Measurements from ENCODE around the gene MCCC2. TPM values are rescaled to one million over a fixed set of nuclear protein-coding genes. Genes with fewer than 3 reads are reported as not detected.
A peak's percentile ranks its signal among the peaks of the same experiment; 100 is the strongest.
"Not testable (repeated sequence)": the region's sequence is repeated elsewhere in the genome, so short reads cannot be mapped to it uniquely, and the experiment has no call there.

Gene MCCC2
- polyA plus RNA-seq (ENCODE audit: insufficient read length in 3 of 3): 10 to 100 TPM; 64.2 to 68.5 (median 65.9) TPM

DNA sequence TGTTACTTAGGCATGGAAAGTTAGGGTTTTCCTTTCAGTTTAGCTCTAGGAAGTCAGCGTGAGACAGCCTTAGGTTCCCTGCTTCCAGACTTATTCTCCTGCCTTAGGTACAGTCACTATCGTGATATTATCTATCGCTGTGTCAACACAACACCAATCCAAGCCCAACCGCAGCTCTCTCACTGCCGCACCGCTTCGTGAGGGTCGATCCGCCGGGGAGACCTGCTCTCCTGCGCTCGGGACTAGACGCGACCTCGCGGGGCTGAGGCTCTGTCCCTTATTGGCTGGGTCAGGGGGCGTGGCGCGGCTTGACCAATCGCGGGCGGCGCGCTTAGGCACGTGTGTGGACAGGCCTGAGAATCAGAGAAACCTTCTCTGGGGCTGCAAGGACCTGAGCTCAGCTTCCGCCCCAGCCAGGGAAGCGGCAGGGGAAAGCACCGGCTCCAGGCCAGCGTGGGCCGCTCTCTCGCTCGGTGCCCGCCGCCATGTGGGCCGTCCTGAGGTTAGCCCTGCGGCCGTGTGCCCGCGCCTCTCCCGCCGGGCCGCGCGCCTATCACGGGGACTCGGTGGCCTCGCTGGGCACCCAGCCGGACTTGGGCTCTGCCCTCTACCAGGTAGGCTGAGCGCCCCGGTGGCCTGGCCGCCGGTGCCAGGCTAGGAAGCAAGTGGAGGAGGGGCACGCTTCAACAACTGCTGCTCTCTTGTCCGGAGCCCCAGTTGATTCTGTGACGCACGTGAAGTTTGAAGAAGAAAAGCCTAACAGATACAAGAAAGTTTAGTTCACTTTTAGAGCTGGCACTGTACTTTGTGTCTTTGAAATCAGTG lies at the start of gene MCCC2:
Gene MCCC2 (plus strand): TSS at position 400 of the 825 bp plus-strand sequence. CDS start 86 bp downstream, at position 486.
- DNase-seq (ENCODE audit: low read depth in 3 of 3, low spot score in 2 of 3): peak; percentile 53 to 89 (median 77)

DNA sequence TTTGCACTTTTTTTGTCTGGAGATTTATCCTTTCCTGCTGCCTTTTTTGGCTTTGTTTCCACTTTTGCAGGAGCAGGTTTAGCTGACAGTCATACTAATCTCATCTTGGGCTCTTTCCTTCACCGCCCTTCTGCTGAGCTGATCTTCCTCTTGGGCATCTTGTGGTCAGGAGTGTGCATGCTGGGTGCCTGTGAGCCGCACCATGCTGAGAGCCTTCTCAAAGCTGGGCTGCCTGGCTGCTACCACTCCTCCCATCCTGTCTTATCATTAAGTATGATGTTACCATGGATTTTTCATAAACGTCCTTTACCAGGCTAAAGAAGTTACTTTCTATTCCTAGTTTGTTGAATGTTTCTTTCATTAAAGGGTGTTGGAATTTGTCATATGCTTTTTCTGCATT lies 49.5 kb upstream of the MCCC2 start:
- no peak for DNase-seq (ENCODE audit: low read depth in 3 of 3, low spot score in 2 of 3)

DNA sequence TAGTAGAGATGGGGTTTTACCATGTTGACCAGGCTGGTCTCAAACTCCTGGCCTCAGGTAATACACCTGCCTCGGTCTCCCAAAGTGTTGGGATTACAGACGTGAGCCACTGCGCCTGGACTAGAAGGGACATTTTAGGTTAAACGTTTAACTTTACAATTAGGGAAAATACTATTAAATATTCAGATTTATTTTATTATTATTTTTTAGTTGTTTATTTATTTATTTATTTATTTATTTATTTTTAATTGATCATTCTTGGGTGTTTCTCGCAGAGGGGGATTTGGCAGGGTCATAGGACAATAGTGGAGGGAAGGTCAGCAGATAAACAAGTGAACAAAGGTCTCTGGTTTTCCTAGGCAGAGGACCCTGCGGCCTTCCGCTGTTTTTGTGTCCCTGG lies 36.3 kb upstream of the MCCC2 start:
- DNase-seq (ENCODE audit: low read depth in 3 of 3, low spot score in 2 of 3): not testable (repeated sequence)

DNA sequence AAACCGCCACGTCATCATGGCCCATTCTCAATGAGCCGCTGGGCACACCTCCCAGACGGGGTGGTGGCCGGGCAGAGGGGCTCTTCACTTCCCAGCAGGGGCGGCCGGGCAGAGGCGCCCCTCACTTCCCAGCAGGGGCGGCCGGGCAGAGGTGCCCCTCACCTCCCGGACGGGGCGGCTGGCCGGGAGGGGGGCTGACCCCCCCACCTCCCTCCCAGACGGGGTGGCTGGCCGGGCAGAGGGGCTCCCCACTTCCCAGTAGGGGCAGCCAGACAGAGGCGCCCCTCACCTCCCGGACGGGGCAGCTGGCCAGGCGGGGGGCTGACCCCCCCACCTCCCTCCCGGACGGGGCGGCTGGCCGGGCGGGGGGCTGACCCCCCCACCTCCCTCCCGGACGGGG lies 35.6 kb upstream of the MCCC2 start:
- not testable (repeated sequence) for DNase-seq (ENCODE audit: low read depth in 3 of 3, low spot score in 2 of 3)

DNA sequence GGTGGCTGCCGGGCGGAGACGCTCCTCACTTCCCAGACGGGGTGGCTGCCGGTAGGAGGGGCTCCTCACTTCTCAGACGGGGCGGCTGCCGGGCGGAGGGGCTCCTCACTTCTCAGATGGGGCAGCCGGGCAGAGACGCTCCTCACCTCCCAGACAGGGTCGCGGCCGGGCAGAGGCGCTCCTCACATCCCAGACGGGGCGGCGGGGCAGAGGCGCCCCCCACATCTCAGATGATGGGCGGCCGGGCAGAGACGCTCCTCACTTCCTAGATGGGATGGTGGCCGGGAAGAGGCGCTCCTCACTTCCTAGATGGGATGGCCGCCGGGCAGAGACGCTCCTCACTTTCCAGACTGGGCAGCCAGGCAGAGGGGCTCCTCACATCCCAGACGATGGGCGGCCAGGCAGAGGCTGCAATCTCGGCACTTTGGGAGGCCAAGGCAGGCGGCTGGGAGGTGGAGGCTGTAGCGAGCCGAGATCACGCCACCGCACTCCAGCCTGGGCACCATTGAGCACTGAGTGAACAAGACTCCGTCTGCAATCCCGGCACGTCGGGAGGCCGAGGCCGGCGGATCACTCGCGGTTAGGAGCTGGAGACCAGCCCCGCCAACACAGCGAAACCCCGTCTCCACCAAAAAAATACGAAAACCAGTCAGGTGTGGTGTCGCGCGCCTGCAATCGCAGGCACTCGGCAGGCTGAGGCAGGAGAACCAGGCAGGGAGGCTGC lies 35.0 kb upstream of the MCCC2 start:
- DNase-seq (ENCODE audit: low read depth in 3 of 3, low spot score in 2 of 3): not testable (repeated sequence)

DNA sequence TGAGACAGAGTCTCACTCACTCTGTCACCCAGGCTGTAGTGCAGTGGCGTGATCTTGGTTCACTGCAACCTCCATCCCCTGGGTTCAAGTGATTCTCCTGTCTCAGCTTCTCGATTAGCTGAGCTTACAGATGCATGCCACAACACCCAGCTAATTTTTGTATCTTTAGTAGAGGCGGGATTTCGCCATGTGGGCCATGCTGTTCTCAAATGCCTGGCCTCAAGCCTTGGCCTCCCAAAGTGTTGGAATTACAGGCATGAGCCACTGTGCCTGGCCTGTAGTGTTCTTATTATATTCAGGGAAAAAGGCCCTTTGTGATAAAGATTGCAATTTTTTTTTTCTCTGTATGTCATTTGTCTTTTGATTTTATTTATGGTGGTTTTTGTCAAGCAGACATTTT lies 24.0 kb upstream of the MCCC2 start:
- DNase-seq (ENCODE audit: low read depth in 3 of 3, low spot score in 2 of 3): no peak

DNA sequence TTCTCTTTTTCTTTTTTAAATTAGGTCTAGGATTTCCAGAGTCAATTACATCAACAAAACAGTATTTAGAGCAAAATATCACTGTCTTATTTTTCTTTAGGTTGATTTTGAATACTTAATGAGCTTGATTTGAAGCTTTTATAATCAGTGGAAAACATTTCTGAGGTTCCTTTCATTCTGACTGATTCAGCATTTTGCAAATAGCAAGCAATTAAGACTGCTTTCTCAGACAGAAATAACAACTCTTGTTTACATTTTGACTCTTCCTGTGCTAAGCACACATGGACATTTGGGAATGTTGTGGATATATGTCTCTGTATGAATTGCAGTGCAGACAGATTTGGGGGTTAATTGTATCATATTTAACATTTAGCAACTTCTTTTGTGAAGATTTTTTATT lies 22.2 kb upstream of the MCCC2 start:
- DNase-seq (ENCODE audit: low read depth in 3 of 3, low spot score in 2 of 3): no peak

DNA sequence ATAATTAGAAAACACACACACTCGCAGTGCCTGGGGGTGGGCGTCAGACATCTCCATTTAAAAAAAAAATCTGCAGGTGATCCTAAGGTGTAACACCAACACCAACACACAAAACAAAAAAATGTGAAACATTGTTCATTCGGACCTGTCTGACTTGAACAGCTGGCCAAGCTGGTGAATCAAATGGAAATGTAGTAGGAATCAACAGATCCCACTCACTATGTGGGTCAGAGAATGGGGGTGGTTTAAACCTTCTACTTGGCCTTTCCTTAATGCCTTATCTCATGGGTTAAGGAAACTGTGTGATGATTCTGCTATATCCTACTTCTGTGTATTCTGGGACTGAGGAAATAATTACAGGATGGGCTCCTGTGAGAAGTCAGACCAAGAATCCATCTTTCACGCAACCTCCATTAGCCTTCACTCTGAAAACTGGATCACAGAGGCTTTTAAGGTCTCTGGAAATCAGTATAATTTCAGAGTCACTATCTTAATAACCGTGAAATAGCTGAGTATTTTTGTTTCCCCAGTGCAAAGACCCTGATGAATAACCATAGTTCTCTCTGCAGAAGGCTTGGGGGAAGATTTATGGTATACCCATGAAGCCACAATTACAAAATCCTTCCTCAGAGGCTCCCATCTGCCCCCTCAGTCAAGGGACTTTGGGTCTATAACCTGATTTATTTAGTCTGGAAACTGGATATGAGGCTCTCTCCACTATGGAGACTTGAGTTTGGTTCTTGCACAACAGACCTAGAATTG lies 17.2 kb upstream of the MCCC2 start:
- DNase-seq (ENCODE audit: low read depth in 3 of 3, low spot score in 2 of 3): no peak

DNA sequence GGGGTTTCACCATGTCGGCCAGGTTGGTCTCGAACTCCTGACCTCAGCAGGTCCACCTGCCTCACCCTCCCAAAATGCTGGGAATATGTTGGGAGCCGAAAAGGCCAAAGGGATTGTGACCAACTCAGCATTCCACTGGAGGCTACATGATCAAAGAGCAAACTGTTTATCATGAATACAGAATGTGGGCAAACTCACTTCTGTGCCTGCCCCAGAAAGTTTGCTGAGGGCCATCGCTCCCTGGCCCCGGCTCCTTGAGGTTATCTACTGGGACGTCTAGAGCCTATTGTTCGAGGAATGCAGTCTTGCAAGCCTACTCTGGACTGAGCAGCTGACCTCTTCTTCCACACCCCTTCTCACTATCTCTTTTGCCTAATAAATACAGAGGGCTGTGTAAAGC lies 15.3 kb upstream of the MCCC2 start:
- DNase-seq (ENCODE audit: low read depth in 3 of 3, low spot score in 2 of 3): not testable (repeated sequence)

DNA sequence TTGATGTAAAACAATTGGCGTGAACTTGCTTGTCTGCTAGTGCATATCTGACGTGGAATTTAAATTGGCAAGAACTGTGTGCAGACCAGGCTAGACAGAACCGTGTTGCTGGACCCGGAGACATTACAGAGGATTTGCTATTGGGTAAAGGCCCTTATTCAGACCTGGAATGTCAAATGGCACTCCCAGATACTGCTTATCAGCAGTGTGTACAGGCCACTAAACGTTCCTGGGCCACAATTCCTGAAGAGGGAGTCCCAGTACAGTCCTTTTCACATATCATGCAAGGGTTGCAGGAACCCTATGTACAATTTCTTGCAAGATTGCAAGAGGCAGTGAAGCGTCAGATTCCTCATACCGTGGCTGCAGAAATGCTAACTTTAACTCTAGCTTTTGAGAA lies 13.5 kb upstream of the MCCC2 start:
- no peak for DNase-seq (ENCODE audit: low read depth in 3 of 3, low spot score in 2 of 3)

DNA sequence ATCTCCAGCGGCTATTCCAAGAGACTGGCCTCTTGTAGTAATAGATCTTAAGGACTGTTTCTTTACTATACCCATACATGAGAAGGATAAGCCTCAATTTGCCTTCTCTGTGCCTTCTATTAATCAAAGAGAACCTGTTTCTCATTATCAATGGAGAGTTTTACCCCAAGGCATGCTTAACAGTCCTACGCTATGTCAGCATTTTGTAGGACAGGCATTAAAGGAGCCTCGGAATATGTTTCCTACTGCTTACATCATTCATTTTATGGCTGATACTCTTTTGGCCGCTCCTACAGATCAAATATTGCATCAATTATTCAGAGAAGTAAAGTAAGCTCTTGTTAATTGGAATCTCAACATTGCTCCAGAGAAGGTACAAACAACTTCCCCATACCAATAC lies 11.6 kb upstream of the MCCC2 start:
- DNase-seq (ENCODE audit: low read depth in 3 of 3, low spot score in 2 of 3): not testable (repeated sequence)

DNA sequence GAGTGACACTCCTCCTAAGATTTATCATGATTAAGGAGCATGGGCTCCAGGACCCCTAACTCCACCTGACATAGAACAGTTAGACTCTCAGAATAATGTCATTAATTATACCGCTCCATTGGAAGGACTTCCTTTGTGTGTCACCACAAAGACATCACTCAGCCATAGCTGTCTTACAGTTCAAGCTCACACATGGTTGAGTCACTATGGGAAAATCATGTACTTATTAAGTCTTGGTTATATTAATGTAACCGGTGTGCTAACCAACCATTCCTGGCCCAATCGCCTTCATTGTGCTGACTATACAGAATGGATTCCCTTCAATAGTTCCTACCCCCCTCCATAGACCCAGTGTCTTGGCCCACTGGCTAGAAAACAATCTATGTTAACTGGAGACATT lies 10.9 kb upstream of the MCCC2 start:
- DNase-seq (ENCODE audit: low read depth in 3 of 3, low spot score in 2 of 3): no peak

DNA sequence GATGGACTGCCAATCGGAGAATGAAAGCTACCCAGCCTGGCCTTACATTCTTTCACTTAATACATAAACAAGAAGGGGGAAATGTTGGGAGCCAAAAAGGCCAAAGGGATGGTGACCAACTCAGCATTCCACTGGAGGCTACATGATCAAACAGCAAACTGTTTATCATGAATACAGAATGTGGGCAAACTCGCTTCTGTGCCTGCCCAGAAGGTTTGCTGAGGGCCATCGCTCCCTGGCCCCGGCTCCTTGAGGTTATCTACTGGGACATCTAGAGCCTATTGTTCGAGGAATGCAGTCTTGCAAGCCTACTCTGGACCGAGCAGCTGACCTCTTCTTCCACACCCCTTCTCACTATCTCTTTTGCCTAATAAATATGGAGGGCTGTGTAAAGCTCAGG lies 9.3 kb upstream of the MCCC2 start:
- DNase-seq (ENCODE audit: low read depth in 3 of 3, low spot score in 2 of 3): not testable (repeated sequence)

DNA sequence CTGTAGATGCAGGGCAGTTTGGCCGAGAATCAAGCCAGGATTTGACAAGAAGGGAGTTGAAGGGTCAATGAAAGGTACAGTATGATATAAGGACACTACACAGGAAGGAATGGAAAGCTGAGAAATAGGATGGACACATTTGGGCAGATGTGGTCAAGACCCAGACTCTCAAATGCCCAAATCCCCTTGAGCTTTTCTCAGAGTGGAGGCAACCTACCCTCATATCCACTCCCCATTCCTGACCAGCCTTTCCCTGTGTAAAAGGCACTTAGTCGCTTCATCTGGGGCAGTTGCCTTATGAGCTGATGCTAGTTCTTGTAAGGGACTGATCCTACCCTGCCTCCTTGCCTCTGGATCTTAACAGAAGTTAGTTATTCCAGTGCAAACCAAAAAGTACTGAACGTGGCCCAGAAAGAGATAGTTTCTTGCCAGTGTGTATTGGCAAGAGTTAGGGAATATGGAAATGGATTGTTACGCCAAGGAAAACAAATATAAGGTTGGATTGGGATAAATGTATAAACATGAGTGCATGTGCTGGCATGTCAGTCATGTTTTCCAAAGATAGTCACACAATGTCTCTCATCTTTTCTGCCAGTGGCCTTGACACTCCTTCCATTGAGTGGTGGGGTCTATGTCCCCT lies 4.1 kb upstream of the MCCC2 start:
- no peak for DNase-seq (ENCODE audit: low read depth in 3 of 3, low spot score in 2 of 3)

DNA sequence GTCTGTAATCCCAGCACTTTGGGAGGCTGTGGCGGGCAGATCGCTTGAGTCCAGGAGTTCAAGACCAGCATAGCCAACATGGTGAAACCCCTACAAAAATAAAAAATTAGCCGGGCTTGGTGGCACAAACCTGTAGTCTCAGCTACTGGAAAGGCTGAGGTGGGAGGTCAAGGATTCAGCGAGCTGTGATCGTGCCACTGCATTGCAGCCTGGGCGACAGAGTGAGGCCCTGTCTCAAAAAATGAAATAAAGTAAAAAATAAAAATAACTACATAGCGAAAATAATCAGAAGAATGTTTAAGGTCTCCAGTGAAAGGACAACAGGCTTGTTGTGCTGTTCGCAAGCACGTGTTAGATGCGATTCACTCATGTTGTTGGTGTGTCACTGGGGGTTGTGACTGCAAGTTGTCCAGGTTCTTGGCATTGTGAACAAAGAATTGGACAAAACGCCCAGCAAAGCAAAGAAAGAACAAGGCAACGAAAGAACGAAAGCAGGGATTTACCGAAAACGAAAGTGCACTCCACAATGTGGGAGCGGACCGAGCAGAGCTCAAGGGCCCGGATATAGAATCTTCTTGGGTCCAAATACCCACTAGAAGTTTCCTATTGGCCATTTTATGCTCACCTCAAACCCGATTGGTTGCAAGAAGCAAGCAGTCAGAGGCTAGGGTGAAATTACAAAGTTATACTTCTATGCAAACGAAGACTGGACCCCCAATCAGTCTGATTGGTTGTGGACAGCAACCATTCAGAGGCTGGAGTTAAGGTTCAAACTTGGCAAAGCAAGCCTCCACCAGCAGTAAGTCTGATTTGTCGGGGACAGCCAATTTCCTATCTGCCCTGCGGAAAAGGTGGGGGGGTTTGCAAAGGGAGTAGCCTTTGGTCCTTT lies 844 bp upstream of the MCCC2 start:
- no peak for DNase-seq (ENCODE audit: low read depth in 3 of 3, low spot score in 2 of 3)

DNA sequence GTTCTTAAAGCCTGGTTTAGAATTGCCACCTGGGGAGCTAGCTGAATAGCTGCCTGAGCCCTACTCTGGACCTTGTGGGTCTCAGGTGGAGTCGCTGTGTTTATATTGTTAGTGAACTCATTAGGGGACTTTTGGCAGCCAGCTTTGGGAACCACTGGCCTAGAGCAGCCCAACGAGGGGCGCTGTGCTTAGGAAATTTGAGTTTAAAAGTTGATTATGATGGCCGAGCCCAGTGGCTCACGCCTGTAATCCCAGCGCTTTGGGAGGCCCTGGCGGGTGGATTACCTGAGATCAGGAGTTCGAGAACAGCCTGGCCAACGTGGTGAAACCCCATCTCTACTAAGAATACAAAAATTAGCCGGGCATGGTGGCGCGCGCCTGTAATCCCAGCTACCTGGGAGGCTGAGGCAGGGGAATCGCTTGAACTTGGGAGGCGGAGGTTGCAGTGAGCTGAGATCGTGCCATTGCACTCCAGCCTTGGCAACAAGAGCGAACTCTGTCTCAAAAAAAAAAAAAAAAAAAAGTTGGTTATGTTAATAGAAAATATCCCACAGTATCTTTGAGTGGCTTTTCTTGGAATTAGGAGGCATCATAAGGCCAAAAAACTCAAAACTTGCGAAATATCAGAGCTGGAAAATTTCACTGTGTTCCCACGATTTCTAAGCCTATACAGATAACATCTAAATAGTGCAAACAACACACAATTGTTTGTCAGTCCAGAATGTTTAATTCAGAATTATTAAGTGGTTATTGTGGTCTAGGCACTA lies 809 bp downstream of the MCCC2 start:
- DNase-seq (ENCODE audit: low read depth in 3 of 3, low spot score in 2 of 3): no peak

DNA sequence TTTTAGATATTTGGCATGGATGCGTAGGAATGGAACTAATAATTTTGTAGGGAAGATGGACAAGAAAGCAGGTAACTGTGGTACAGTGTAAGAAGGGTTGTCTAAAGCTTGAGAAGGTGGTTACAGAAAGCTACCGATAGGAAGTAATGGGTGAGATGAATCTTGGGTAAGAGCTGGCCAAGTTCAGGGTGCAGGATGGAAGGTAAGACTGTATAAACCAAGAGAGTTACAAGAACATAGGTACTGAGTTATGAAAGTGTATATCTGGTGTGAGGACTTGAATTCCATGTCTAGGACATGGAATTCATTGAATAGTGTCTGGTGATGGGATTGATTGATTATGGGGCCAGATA lies 1.4 kb downstream of the MCCC2 start:
- DNase-seq (ENCODE audit: low read depth in 3 of 3, low spot score in 2 of 3): no peak

DNA sequence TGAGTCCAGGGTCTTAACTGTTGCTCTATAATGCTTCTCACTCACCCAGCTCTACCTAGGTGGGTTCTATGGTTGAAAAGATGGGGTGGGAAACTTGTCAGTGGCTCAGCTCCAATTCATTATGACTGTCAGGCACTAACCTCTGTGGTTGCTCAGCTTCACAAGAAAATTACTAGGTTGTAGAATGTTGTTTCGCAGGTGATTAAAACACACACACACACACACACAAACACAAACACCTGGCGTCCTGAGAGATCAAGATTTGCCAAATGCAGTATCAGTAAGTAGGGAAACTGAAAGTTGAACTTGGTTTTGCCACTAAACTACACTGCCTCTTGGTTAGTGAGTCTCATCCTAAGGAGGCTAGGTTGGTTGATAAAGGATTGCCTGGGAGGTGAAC lies 2.8 kb downstream of the MCCC2 start:
- DNase-seq (ENCODE audit: low read depth in 3 of 3, low spot score in 2 of 3): no peak

DNA sequence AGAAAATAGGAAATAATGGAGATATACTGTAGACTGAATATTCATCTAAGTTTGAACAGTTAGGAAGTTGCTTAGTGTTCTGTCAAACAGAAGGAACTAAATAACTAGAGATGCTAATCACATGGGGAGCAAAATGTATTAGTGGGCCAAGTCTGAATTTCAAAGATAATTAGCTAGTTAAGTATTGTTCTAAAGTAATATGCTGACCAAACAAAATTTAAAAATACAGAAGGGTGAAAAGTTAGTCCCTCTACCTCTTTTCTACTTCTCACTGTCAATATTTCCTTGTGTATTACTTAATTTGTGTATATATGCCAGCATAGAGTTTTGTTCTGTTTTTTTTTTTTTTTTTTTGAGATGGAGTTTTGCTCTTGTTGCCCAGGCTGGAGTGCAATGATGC lies 4.0 kb downstream of the MCCC2 start:
- no peak for DNase-seq (ENCODE audit: low read depth in 3 of 3, low spot score in 2 of 3)
